Immature natural killer cell (primary cell): ENCODE data around the gene ZNF467. TPM values are rescaled to one million over a fixed set of nuclear protein-coding genes. Genes with fewer than 3 reads are reported as not detected.

Source experiments
- DNase-seq, 3 donors: peaks; one replicate each; pipeline ENCODE4 v3.0.0; 2022; ENCODE audit warnings: mixed read lengths in 1 of 3
- H3K27ac Mint-ChIP-seq, 6 donors: one replicate each; pipeline ENCODE4 v1.8.0; 2020; ENCODE audit warnings: mixed read lengths in 6 of 6, mild to moderate bottlenecking in 5 of 6, inconsistent platforms in 4 of 6, moderate library complexity in 3 of 6
- H3K27me3 Mint-ChIP-seq, 3 donors: one replicate each; pipeline ENCODE4 v1.8.0; 2020 to 2021; ENCODE audit warnings: low read depth in 3 of 3, mild to moderate bottlenecking in 3 of 3, mixed read lengths in 3 of 3, moderate library complexity in 3 of 3, inconsistent platforms in 1 of 3
- H3K36me3 Mint-ChIP-seq, 3 donors: one replicate each; pipeline ENCODE4 v1.8.0; 2020; ENCODE audit warnings: mixed read lengths in 3 of 3, inconsistent platforms in 2 of 3, mild to moderate bottlenecking in 2 of 3
- H3K4me1 Mint-ChIP-seq, 2 donors: one replicate each; pipeline ENCODE4 v1.8.0; 2020; ENCODE audit warnings: inconsistent platforms in 2 of 2, mild to moderate bottlenecking in 2 of 2, mixed read lengths in 2 of 2, moderate library complexity in 1 of 2
- H3K4me3 Mint-ChIP-seq, 5 donors: one replicate each; pipeline ENCODE4 v1.8.0; 2020; ENCODE audit warnings: mild to moderate bottlenecking in 5 of 5, mixed read lengths in 5 of 5, inconsistent platforms in 3 of 5, moderate library complexity in 3 of 5
- H3K9me3 Mint-ChIP-seq, 6 donors: one replicate each; pipeline ENCODE4 v1.8.0; 2020; ENCODE audit warnings: mild to moderate bottlenecking in 6 of 6, mixed read lengths in 6 of 6, inconsistent platforms in 4 of 6, moderate library complexity in 3 of 6
- polyA plus RNA-seq, 3 donors: library from polyadenylated mRNA; unstranded; fragments of 300-500 nt; fragmentation: Illumina TruSeq; gene quantifications; one replicate each; pipeline ENCODE4 v1.2.3, GENCODE V29; 2021

ZNF467 gene, protein sequence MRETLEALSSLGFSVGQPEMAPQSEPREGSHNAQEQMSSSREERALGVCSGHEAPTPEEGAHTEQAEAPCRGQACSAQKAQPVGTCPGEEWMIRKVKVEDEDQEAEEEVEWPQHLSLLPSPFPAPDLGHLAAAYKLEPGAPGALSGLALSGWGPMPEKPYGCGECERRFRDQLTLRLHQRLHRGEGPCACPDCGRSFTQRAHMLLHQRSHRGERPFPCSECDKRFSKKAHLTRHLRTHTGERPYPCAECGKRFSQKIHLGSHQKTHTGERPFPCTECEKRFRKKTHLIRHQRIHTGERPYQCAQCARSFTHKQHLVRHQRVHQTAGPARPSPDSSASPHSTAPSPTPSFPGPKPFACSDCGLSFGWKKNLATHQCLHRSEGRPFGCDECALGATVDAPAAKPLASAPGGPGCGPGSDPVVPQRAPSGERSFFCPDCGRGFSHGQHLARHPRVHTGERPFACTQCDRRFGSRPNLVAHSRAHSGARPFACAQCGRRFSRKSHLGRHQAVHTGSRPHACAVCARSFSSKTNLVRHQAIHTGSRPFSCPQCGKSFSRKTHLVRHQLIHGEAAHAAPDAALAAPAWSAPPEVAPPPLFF
- 1 to 10 TPM in 2 of 3 donors, not detected in 1; 1.5 to 2.3 TPM for polyA plus RNA-seq

DNA sequence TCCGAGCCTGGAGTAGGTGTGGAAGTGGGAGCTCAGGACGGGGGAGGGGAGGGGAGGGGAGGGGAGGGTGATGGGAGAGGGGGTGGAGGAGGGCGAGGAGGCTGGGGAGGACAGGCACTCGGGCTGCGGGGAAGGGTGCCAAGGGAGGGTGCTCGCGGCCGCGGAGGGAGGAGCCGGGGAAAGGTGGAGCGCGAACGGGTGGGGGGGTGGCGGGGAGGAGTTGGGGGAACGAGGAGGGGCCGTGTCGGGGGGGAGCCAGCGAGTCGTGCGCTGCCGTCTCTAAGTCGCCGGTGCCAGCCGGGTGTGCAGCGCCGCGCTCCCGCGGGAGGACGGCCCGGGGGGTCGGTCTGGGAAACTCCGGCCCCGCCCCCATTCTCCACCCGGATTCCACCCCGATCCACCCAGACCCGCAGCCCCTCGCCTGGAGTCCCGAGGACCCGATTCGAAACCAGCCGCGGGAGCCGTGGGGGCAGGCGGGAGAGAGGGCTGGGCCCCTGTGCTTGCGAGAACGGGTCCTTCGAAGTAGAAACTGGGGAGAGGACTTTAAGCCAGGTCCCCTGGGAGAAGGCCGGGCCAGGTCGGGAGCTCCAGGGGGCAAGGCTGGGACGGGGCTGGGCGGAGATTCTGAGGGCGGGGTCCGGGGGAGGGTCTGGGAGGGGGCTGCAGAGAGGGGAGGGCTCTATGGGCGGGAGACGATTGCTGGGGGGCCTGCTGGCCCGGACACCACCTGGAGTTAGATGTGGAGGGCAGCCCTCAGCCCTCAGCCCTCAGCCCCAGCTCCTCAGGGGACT, at the start of gene ZNF467:
Gene ZNF467, minus strand, starts transcription at position 143 of the 791 bp plus-strand sequence. CDS start 2,556 bp downstream, outside the sequence.
- Mint-ChIP-seq H3K4me3 (peak within 1 kb of the TSS; percentile 76 to 88 (median 85)), H3K36me3 (no peaks in the 10 kb centered on the region), H3K4me1 (peaks cover 5 to 9% of the 10 kb centered on the region in 2 donors), H3K27me3 (peaks cover 0 to 14% (median 10%) of the 10 kb centered on the region in 3 donors), H3K9me3 (no peaks in the 10 kb centered on the region), H3K27ac (peak within 1 kb of the TSS in 1 of 6 donors; percentile 22)
- DNase-seq, result peak; percentile 35 to 47 (median 35)

DNA sequence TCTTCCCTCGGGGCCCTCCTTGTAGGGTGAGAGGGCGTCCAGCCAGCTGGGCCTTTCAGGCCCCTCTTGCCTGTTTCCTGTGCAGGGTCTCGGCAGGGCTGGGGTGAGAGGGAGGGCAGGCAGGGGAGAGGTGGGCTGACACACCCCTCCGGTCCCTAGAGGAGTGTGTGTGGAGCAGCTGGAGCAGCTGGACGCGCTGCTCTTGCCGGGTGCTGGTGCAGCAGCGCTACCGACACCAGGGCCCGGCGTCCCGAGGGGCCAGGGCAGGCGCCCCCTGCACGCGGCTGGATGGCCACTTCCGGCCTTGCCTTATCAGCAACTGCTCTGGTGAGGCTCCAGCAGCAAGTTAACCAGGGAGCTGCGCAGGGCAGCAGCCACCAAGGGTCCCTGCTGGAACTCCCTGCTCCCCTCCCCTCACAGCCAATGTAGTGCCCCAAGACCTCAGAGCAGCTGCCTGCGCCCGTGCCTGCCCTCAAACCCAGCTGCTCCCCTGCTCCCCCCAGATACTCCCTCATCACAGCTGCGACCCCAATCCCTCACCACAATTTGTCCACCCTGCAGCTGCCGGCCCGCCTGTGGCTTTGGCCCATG, 49.1 kb upstream of the ZNF467 start:
- H3K4me1 Mint-ChIP-seq, result no peaks in the 10 kb centered on the region
- DNase-seq, result no peak
- no peaks in the 10 kb centered on the region for H3K27me3 Mint-ChIP-seq
- H3K27ac Mint-ChIP-seq, result no peak overlapping the region
- no peaks in the 10 kb centered on the region for H3K36me3 Mint-ChIP-seq
- no peaks in the 10 kb centered on the region for H3K9me3 Mint-ChIP-seq
- no peak overlapping the region for H3K4me3 Mint-ChIP-seq

DNA sequence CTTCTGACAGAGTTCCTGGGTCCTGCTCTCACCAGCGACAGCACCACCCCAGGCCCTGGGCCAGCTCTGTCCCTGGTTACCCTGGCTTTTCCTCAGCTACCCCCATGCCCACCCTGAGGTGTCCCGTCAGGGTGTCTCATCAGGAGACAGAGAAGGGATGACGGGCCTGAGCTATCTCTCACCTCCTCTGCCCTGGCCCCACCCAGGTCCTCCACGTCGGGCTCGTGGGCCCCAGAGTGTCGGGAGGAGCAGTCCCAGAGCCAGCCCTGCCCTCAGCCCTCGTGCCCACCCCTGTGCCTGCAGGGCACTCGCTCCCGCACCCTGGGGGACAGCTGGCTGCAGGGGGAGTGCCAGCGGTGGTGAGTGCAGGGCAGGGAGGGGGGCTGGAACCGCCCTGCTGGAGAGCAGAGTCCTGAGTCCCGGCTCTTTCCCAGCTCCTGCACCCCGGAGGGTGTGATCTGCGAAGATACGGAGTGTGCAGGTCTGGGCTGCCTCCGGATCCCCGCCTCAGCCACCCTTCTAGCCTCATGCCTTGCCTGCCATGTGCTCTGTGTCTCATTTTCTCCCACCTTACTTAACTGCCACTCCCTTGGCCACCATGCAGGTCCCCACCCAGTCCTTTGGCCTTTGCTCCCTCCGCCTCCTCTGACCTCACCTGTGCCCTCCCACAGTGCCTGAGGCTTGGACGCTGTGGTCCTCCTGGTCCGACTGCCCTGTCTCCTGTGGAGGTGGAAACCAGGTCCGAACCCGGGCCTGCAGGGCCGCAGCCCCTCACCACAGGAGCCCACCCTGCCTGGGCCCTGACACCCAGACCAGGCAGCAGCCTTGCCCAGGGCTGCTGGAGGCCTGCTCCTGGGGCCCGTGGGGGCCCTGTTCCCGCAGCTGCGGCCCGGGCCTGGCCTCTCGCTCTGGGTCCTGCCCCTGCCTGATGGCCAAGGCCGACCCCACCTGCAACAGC, 48.1 kb upstream of the ZNF467 start:
- Mint-ChIP-seq H3K27me3 (no peaks in the 10 kb centered on the region), H3K27ac (no peak overlapping the region), H3K9me3 (no peaks in the 10 kb centered on the region), H3K36me3 (no peaks in the 10 kb centered on the region), H3K4me1 (no peaks in the 10 kb centered on the region), H3K4me3 (no peak overlapping the region)
- DNase-seq, result no peak

DNA sequence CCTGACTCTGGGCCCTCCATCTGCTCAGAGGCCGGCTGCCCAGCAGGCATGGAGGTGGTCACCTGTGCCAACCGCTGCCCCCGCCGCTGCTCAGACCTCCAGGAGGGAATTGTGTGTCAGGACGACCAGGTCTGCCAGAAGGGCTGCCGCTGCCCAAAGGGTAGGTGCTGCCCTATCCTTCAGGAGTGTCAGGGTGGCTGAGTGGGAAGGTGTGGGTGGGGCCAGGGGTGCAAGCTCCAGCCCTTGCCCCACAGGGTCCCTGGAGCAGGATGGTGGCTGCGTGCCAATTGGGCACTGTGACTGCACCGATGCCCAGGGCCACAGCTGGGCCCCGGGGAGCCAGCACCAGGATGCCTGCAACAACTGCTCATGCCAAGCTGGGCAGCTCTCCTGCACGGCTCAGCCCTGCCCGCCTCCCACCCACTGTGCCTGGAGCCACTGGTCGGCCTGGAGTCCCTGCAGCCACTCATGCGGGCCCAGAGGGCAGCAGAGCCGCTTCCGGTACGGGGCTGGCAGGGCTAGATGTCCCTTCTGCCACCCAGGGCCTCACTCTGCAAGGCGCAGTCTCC, 47.3 kb upstream of the ZNF467 start:
- no peaks in the 10 kb centered on the region for H3K27me3 Mint-ChIP-seq
- no peaks in the 10 kb centered on the region for H3K4me1 Mint-ChIP-seq
- no peak overlapping the region for H3K4me3 Mint-ChIP-seq
- H3K36me3 Mint-ChIP-seq, result no peaks in the 10 kb centered on the region
- H3K27ac Mint-ChIP-seq, result no peak overlapping the region
- no peaks in the 10 kb centered on the region for H3K9me3 Mint-ChIP-seq
- no peak for DNase-seq

DNA sequence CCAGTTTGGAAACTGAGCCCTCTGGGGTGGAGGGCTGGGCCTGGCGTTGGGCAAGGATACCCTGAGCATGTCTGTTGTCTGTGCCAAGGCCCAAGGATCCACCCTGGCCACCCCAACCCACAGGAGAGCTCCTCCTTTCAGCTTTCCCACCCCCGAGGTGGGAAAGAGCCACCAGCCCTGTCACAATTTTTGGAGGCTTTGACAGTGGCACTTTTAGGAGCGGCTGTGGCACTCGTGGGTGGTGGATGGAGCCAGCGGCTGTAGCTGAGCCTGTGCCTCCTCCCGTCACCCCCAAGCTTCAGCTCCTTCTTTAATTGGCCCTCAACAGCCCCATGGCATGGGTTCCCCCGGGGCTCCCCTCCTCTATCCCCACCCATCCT, 46.6 kb upstream of the ZNF467 start:
- DNase-seq, result no peak
- Mint-ChIP-seq H3K4me3 (no peak overlapping the region), H3K9me3 (no peaks in the 10 kb centered on the region), H3K36me3 (no peaks in the 10 kb centered on the region), H3K27ac (no peak overlapping the region), H3K27me3 (no peaks in the 10 kb centered on the region), H3K4me1 (no peaks in the 10 kb centered on the region)

DNA sequence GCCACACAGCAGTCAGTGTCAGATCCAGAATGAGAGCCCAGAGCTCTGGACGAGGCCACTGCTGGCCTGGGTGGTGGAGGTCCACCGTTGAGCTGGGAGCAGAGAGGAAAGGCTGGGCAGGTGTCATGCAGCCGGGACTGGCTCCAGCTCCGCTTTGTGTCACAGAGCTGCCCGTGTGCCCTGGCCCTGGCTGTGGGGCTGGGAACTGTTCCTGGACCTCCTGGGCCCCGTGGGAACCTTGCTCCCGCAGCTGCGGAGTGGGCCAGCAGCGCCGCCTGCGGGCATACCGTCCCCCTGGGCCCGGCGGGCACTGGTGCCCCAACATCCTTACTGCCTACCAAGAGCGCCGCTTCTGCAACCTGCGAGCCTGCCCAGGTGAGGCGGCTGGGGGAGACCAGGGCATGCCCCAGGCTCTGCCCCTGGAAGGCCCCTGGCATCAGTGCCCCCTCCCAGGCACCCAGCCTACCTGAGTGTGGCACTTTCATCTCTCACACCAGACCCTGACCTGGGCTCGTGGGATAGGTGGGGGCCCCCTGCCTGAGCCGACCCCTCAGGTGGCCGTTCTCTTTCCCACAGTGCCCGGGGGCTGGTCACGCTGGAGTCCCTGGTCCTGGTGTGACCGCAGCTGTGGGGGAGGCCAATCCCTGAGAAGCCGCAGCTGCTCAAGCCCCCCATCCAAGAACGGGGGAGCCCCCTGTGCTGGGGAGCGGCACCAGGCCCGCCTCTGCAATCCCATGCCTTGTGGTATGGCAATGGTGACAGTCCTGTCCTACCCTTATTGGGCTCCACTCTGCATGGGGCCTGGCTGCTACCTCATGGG, 46.0 kb upstream of the ZNF467 start:
- H3K36me3 Mint-ChIP-seq, result no peaks in the 10 kb centered on the region
- no peak overlapping the region for H3K4me3 Mint-ChIP-seq
- DNase-seq, result no peak
- no peaks in the 10 kb centered on the region for H3K9me3 Mint-ChIP-seq
- no peak overlapping the region for H3K27ac Mint-ChIP-seq
- no peaks in the 10 kb centered on the region for H3K4me1 Mint-ChIP-seq
- H3K27me3 Mint-ChIP-seq, result no peaks in the 10 kb centered on the region

DNA sequence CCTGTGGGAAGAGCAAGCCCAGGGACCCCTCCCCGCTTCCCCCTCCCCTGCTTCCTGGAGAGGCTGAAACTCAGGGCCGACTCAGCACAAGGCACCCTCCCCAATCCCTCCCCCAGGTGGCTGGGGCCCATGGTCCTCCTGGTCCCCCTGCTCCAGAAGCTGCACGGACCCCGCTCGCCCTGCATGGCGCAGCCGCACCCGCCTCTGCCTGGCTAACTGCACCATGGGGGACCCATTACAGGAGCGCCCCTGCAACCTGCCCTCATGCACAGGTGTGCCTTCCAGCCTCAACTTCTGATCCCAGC, 45.1 kb upstream of the ZNF467 start:
- Mint-ChIP-seq H3K9me3 (no peaks in the 10 kb centered on the region), H3K4me1 (no peaks in the 10 kb centered on the region), H3K36me3 (no peaks in the 10 kb centered on the region), H3K27me3 (no peaks in the 10 kb centered on the region), H3K4me3 (no peak overlapping the region), H3K27ac (no peak overlapping the region)
- DNase-seq, result no peak

DNA sequence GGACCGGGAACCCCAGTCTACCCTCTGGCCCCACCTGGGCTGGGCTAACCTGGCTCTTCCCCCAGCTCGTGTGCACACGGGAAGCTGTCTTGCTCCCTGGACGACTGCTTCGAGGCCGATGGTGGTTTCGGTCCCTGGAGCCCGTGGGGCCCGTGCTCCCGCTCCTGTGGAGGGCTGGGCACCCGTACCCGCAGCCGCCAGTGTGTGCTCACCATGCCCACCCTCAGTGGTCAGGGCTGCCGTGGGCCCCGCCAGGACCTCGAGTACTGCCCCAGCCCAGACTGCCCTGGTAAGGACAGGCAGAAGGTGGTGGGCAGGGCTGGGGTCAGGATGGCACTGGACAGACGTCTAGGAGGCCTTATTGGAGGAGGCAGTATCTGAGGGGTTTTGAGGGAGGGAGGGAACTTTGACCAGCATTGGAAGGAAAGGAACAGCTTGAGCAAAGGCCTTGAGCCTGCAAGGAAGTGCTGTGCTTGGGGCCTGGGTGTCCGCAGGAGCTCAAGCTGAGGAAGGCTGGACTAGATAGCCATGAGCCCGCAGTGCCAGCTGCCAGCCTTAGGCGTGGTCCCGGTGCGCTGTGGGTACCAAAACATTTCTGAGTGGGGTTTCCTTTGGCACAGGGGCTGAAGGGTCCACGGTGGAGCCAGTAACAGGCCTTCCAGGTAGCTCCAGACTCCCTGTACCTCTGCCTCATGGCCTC, 44.6 kb upstream of the ZNF467 start:
- Mint-ChIP-seq H3K4me1 (no peaks in the 10 kb centered on the region), H3K36me3 (no peaks in the 10 kb centered on the region), H3K4me3 (no peak overlapping the region), H3K27me3 (no peaks in the 10 kb centered on the region), H3K27ac (no peak overlapping the region), H3K9me3 (no peaks in the 10 kb centered on the region)
- DNase-seq, result no peak

DNA sequence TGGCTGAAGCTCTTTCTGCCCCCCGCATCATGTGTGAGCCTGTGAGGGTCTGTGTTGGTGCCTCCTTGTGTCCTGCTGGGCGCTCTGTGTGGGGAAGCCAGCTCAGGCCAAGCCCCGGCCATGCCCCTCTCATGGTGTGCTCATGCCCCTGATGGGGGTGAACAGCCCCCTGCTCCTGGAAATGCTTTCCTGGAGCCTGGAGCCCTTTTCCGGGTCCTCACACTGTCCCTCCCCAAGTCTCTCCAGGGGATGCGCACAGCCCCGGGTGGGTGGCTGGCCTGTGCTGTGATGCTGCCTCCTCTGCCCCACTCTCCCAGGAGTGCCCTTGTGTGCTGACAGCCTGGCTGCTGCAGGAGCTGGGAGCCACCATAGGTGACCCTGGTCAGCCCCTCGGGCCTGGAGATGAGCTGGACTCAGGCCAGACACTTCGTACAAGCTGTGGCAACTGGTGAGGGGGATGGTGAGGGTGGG, 43.9 kb upstream of the ZNF467 start:
- H3K27me3 Mint-ChIP-seq, result no peaks in the 10 kb centered on the region
- no peak overlapping the region for H3K4me3 Mint-ChIP-seq
- H3K9me3 Mint-ChIP-seq, result no peaks in the 10 kb centered on the region
- no peak overlapping the region for H3K27ac Mint-ChIP-seq
- no peaks in the 10 kb centered on the region for H3K36me3 Mint-ChIP-seq
- H3K4me1 Mint-ChIP-seq, result no peaks in the 10 kb centered on the region
- no peak for DNase-seq

DNA sequence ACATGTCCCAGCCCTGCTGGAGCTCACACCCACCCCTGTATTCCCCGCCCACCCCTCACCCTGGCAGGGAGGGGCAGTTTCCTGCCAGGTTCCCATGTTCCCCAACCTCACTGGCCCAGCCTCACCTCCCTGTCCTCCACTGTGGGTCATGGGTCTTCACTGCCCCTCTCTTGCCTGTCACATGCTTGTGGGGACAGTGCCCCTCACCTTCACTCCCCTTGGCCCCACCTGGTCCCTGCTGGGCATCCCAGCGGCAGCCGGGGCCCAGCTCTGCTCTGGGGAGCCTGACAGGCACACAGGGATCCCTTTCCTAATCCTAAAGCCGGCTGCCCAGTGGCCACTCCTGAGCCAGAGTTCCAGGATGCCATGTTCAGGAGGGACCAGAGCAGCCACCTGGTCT, 43.4 kb upstream of the ZNF467 start:
- Mint-ChIP-seq H3K27ac (no peak overlapping the region), H3K4me1 (no peaks in the 10 kb centered on the region), H3K36me3 (no peaks in the 10 kb centered on the region), H3K9me3 (no peaks in the 10 kb centered on the region), H3K27me3 (no peaks in the 10 kb centered on the region), H3K4me3 (no peak overlapping the region)
- DNase-seq, result no peak

DNA sequence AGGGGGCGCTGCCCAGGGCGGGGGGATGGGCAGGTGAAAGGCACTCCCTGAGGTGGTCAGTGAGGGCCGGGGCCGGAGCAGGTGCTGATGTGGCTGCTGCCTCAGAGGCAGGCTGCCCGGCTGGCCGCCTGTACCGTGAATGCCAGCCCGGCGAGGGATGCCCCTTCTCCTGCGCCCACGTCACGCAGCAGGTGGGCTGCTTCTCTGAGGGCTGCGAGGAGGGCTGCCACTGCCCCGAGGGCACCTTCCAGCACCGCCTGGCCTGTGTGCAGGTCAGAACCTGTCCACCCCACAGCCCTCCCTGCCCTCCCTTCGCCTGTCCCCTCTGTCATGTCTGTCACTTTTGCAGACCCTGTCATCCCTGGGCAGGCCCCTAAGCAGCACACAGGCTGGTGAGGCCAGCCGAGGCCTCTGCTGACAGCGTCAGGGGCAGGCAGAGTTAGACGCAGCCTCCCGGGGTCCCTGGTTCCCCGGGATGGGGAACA, 42.9 kb upstream of the ZNF467 start:
- Mint-ChIP-seq H3K4me1 (no peaks in the 10 kb centered on the region), H3K4me3 (no peak overlapping the region), H3K27me3 (no peaks in the 10 kb centered on the region), H3K36me3 (no peaks in the 10 kb centered on the region), H3K27ac (no peak overlapping the region), H3K9me3 (no peaks in the 10 kb centered on the region)
- DNase-seq, result no peak
